Activated T-cell treated with anti-CD3 and anti-CD28 coated beads for 48 hours (primary cell): ENCODE results near the gene TBX15.
"Not testable (repeated sequence)": the region's sequence is repeated elsewhere in the genome, so short reads cannot be mapped to it uniquely, and the experiment has no call there.

Source experiments
- DNase-seq: peaks from one replicate; pipeline ENCODE4 v3.0.0-alpha.2; 2020; ENCODE audit warnings: low read depth

TBX15 gene

DNA sequence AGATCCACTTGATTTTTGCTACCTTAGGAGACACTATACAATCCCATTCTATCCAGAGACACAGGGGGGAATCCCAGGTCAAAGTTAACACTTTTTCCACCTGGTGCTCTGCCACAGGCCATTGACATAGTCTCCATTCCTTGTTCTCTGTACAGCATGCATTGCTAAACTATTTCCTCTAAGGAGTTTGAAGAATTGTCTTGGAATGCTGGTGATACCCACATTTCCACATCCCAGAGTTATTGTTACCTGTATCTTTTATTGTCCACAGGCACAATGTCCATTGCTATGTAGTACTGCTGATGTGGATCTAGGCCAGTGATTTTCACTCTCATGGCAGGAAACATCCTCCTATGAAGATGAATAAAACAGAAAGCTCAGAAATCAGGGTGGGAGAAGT, 61.9 kb downstream of the TBX15 start:
- DNase-seq = no peak

DNA sequence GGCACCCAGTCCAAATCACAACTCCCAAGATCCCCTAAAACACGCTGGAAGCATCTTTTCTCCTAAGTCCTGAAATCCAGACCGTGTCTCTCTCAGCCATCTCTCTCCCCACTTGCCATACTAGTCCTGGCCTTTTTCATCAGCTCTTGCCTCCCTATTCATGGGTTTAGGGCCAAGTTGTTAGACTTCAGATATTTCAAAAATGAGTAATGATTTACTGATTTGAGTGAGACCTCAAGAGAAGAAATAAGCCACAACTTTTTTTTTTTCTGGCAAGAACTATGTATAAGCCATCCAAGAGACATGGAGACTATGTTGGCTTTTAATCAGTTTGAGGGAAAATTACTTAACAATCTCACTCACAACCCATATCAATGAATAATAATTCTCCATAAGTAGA, 62.5 kb downstream of the TBX15 start:
- no peak for DNase-seq

DNA sequence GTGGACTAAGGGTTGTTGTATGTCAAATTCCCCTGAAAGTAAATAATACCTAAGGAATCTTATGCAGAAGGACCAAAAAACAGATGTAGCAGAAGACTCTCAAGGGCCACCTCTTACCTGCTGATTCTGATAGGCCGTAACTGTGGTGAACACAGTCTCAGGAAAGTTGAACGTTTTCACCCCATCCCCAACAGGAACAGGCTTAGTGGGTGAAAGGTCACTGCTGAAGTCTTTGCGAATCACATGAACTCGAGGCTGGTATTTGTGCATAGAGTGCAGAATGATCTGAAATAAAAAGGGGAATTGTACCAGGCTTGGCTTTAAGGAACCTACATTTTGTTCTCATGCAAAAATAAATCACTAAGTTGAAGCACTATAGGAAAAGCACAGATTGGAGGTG, 64.8 kb downstream of the TBX15 start:
- DNase-seq = no peak

DNA sequence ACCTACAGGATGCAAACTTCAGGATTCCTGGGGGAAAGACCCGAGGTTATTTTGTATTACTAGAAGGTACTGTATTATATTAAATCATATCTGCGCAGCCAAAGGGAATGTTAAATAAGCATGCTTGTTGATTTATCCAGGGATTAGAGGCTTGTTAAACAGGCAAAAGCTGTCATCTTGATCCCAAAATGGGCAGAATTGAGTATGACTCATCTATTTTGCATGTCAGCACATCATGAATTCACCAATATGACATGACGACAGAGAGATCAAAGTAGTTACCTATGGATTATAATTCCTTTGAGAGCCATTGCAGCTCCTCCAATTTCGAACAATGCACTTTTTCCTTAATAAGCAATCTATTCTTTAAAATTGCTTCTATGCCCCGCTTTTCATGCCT, 66.1 kb downstream of the TBX15 start:
- no peak for DNase-seq

DNA sequence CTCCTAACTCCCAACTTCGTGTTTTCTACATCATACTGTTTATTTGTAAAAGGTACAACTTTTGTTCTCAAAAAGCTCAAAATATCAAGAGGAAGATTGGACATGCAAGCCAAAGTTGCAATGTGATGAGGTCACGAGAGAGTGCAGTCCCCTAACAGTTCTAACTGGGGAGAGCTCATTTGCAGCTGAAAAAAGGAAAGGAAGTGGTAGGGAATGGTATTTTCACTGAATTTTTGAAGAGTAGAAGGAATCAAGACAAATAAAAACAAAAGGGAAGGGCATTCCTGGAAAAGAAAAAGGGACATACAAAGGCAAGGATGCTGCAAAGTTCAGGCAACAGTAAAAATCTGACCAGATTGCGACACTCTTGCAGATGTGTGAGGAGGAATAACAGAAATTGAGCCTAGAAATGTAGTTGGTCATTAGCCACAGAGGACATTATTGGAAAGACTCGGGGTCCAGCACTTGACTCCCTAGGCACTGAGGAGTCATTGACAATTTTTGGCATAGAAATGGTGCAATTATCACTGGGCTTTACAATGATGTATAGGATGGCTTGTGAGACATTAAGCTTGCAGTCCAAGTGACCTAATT, 67.9 kb downstream of the TBX15 start:
- DNase-seq = no peak

DNA sequence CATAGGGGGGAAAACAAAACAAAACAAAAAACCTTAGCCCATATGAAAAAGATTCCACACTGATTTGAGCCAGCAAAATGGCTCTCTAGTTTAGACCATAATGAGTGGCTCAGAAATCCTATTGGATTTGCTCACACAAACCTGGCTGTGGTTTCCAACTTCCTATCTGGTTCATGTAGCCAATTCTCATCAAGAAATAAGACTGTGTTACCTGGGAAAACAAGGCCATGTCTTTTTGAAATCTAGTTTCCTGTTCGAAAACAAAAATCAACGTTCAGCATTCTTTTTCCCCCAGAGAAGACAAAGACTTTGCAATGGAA, 69.2 kb downstream of the TBX15 start:
- no peak for DNase-seq

DNA sequence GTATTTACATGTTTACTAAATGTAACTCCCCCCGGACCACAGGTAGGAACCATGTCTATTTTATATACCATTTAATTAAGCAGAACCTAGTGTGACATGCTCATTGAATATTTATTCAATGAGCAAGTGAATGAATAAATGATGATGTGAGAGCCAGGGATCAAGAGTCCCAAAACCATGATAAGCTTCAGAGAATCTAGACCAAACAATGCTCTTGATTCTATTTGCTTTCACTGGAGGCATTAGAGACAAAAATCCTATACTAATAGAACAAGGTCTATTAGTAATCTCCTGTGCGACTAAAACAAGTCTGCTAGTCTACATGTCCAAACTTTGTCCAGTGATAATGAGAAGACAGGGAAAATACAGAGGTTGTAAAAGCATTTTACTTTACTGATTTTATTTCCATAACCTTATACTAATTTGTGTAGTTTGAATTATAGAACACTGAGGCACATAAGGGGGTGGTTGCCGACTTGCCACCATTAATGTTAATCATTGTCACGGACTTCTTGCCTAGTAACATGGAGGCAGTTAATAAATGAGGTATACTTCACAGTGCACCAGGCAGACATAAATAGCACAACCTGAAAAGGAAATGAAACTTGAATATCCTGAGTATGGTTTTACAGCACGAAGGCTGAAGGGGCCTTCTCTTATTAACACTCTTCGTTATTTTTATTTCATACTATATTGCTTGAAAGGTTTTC, 69.8 kb downstream of the TBX15 start:
- no peak for DNase-seq

DNA sequence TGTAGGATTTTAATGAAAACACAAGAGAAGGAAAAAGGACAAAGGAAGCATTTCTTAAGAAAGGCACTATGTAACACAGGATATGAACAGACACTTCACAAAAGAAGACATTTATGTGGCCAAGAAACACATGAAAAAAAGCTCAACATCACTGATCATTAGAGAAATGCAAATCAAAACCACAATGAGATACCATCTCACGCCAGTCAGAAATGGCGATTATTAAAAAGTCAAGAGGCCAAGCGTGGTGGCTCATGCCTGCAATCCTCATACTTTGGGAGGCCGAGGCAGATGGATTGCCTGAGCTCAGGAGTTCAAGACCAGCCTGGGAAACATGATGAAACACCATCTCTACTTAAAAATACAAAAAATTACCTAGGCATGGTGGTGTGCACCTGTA, 71.8 kb downstream of the TBX15 start:
- not testable (repeated sequence) for DNase-seq

DNA sequence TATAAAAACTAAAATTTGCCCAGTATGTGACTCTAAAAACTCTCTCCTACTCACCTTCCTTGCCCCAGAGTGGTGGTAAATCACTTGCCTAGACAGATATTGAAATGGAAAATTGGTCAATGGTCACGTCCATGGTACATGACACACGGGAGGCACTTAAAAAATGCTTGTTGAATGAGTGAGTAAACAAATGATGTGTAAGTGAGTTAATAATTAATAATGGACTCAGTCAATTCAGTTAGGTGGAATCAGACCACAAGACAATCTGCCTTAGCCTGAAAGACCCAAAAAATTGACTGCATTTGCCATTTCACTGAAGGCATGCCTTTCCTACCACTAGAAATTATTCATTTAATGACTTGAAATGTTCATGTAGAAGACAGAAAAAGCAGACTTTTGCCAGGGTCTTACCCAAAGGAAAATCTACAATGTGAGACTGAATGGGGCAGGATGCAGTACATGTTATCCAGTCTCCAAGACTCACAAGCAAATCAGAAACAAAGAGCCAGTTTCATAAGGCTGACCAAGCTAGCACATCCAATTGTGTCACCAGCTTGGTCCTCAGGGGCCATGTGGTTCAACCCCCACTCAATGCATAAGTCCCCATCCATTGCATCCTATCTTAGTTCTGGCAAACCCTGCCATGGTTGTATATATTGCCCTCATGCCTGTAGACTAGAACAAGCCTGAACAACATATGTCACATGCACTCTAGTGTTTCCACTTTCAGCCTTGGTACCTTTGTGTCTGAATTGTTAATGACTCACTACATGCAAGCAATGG, 73.6 kb downstream of the TBX15 start:
- no peak for DNase-seq

DNA sequence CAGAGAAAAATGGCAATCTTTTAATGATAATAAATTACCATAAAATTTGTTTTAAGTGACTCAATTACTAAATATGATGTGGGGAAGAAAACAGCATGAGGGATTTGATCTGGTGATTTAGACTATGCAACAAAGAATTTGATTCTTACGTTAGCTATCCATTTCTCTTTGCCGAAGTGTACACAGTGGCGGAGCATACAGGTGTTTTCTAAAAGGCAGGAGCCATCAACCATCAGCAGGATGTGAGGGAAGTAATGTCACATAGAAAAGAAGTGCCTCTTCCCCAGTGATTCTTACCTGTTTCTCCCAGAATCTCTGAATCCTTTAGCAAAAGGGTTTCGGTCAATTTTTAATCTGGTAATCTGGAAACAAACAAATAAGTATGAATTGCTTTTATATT, 74.3 kb downstream of the TBX15 start:
- DNase-seq = no peak

DNA sequence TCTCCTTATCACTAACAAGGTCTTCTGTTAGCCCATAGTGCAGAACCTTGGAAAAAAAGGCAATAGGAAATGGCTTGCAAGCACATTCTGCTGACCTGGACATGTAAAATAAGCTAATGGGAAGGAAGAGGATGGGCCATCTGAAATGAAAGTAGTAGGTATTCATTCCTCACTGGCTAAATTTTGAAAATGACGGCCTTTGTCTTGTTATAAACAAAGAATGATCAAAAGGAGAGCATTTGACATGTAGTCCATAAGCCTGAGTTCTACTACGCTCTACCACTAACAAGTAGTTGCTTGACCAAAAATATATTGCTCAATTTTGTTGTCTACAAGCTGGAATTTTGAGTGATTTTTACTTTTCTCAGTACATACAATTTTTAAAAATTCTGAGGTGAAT, 75.6 kb downstream of the TBX15 start:
- no peak for DNase-seq

DNA sequence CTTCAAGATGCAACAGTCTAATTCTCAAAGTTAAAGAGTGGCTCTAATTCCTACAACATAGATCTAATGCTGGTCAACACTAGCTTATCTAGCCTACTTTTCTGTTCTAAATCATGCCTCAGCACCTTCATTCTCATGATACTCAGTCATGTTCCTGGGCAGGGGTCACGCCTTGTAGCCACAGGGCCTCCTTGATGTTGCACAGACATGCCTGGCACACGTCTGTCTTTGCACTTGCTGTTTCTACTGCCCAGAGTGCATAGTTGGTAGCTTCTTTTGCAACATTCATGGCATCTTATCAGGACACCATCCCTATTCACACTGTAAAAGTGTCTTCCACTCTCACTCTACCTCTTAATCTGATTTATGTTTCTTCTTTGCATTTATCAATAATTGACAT, 76.6 kb downstream of the TBX15 start:
- DNase-seq = no peak

DNA sequence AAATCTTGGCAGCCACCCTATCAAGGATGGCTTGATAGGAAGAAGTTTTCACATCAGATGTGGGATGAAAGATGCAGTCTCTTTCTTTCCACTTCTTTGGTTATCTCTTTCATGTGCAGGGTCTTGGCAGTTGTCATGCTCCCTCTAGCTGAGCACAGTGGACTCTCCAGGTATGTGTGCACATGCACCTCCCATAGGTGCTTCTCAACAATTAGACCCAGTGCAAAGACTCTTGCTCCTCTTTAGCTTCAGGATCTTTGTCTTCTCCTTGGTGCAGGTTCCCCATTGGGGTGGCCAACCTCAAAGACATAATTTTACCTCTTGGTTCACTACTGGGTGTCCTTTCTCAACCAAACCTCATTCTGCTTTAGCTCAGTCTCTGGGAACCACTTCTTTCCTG, 80.7 kb downstream of the TBX15 start:
- DNase-seq = no peak

DNA sequence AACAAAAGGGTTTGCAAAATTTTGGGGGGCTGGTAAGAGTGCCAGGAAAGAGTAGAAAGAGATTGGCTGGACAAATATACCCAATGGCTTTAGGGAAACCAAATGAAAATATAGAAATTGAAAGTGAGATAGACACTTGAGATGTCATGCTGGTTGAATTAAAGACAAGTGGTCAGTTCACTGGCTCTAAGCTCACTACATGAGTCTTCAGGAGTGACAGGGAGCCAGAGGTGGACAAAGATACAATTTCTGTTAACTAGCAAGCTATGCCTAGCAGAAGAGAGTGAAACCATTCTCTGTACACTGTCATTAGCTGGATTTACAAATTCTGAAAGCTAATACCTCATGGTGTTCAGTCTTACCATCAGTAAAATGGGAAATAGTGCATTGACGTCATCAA, 82.5 kb downstream of the TBX15 start:
- DNase-seq = no peak

DNA sequence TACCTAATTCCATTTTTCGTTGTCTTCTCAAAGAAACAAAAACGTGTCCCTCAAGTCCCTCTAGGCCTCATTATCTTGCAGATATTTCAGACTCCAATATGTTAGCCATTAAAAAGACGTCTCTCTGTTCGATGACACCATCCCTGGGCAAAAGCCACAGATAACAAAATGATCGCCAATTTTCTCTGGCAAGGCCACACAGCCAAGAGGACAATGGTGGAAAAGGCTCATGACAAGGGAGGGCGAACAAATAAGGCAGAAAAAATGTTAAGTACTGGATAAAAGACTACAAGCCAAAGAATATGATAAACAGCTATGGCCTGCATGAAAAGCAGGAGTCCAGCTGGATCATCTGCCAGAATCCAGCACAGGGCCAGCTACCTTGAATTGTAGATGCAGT, 82.9 kb downstream of the TBX15 start:
- DNase-seq = no peak

DNA sequence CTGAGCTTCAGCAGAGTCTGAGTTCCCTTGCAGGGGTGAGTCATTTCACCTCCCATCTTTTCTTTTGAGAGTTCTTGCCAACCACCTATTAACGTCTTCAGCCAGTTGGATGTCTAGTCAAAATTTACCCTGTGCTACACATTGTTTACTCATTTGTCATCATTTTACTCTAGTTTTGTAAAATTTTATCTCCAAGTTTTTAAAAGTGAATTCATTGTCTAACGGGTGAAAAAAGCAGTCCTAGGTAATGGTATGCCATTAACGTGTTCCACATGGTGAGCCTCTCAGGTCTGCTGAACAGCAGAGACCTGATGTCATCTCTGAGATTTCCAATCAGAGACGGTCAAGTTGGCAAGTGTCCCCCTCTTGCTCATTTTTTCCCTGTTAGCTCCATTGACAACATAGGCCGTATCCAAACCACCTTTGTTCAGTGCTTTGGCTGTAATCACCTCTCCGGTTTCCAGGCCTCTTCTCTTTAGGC, 85.4 kb downstream of the TBX15 start:
- DNase-seq = no peak

DNA sequence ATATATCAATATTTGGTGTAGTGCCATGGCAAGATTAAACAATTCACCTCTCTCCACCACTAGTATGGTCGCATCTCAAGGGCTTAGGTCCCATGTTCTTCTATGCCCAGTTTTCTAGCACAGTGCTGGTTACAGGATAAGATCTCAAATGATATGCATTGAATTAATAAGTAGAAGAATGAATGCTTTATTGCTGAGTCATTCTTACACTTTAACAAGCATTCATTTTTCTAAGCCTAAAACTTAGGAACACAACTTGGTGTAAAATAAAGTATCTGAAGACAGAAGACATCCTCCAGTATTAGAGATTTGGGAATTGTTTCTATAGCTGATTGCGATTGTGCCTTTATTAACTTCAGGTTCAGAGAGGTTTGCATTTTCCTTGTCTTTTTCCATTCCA, 85.8 kb downstream of the TBX15 start:
- DNase-seq = no peak

DNA sequence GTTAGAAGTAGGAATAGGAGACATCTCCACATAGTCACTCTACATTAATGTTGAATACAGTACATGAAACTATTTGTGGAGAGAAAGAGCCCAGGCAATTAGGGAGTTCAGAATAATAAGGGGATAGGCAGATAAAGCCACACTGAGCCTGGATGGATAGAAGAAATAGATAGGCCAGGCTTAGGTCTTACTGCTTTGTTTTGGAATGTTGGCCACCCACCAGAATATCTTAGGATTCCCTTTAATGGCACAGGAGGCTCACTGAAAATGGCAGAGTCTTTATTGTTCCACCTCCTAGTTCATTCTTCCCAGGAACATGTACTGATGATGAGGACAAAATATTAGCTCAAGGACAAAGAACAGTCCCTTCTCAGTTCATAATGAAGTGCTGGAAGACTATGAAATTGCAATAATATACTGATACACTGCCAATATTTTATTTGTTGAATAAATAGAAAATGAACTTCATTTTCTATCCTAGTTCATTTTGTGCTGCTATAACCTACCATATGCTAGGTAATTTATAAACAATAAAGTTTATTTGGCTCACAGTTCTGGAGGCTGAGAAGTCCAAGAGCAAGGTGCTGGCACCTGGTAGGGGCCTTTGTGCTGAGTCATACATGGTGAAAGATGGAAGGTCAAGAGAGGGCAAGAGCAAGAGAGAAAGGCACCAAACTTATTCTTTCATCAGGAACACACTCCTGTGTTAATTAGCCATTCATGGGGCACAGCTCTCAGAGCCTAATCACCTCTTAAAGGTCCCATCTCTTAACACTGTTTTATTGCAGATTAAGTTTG, 87.3 kb downstream of the TBX15 start:
- no peak for DNase-seq

DNA sequence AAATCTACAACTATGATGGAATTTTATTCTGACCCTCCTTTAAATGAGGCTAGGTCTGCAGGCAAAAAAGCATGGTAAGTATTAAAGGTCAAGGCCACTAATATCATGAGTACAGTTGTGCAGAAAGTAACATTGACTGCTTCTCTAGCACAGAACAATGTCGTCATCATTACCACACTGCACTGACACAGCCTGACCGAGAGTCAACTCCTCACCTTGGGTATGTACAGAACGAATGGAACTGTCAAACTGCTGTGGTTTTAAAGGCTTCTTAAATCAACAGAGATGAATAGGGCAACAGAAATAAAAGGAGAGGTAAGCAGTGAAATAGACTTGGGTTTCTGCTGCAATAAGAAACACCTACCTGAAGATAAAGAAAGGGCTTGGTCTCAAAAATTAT, 88.8 kb downstream of the TBX15 start:
- DNase-seq = no peak

DNA sequence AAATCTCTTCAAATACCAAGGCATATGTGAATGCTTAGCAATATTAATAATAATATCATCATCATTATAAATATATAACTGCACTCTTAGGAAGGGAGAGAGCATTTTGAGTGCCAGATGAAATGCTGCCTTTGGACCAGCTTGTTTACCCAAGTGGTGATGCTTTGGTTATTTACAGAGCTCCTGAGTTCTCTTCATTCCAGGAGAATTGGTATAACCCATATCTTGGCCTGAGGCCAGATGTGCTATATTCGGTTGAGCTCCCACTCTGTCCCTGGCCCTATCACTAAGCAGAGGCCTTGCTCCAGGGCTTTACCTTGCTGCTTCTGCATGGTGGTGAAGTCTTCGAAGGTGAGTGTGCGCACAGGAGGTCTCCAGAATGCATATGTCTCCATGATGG, 89.4 kb downstream of the TBX15 start:
- DNase-seq = no peak

DNA sequence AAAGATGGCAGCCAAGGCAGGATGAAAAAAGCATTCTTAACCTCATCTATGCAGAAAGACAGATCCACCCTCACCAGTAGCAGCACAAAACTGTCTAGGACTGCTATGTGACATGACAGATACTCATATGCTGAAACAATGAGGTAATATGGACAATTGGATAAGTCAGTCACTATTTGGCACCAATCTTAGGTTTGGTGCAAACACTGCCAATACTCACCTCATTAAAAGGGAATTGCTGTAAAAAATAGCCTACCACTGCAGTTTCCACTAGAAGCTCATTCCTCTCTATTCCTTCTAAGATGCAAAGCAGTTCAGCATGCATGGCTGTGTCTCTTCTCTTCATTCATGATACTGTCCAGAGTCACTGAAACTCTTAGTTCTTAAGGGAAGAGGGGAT, 91.7 kb downstream of the TBX15 start:
- no peak for DNase-seq

DNA sequence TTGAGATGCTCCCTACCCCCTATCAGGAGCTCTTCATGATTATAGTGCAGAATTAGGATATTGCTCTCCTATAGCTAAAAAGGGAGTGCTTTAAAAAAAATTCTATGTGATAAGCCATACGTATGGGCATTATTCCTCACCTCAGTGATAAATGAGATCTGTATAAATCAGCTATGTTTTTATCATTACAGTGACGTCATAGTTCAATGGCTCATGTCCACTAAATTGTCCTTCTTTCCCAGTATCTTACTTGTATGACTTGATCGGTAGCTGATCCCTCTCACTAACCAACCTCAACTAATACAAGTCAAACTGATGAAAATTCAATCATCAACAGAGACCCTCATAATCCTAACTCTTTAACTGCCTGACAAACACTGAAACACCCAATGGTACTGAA, 93.3 kb downstream of the TBX15 start:
- no peak for DNase-seq
